K562 (cell line): ENCODE data around the gene LASP1. TPM values are rescaled to one million over a fixed set of nuclear protein-coding genes. Genes with fewer than 3 reads are reported as not detected.

Source experiments
- BHLHE40 ChIP-seq: IDR thresholded peaks from 2 replicates; pipeline ENCODE4 v1.6.1; 2011; ENCODE audit warnings: low read length, improper control_type of control experiment
- CBX3 ChIP-seq, 2 experiments: IDR thresholded peaks; 1 replicate in 1 of 2; 2 replicates in 1 of 2; pipeline ENCODE4 v1.6.1; 2012; ENCODE audit warnings: inconsistent platforms in 2 of 2, low read length in 2 of 2, borderline replicate concordance in 1 of 2, control low read depth in 1 of 2
- E2F4 ChIP-seq: sonication (generic); formaldehyde crosslinking; IDR thresholded peaks from 2 replicates; pipeline ENCODE4 v1.8.0; 2022; ENCODE audit warnings: mild to moderate bottlenecking, low read depth, missing genetic modification reagents
- GABPB1 ChIP-seq: sonication (generic); formaldehyde crosslinking; IDR thresholded peaks from 2 replicates; pipeline ENCODE4 v1.8.0; 2022; ENCODE audit warnings: mild to moderate bottlenecking, missing genetic modification reagents
- HDAC3 ChIP-seq: fragments of 450-650 bp; IDR thresholded peaks from 2 replicates; pipeline ENCODE4 v1.6.1; 2018; ENCODE audit warnings: borderline replicate concordance, mild to moderate bottlenecking, moderate library complexity; ENCODE audit not compliant: partially characterized antibody
- KLF10 ChIP-seq: fragments of 250-450 bp; sonication (Bioruptor Pico); IDR thresholded peaks from 2 replicates; pipeline ENCODE4 v1.6.1; 2021; ENCODE audit warnings: matching md5 sums
- MTA3 ChIP-seq: fragments of 450-650 bp; formaldehyde crosslinking; IDR thresholded peaks from 2 replicates; pipeline ENCODE4 v1.6.1; 2017; ENCODE audit warnings: mild to moderate bottlenecking, borderline replicate concordance
- NEUROD1 ChIP-seq: fragments of 150-350 bp; IDR thresholded peaks from 2 replicates; pipeline ENCODE4 v1.6.1; 2014; ENCODE audit warnings: borderline replicate concordance, low read length, low read depth; ENCODE audit not compliant: partially characterized antibody
- SMARCE1 ChIP-seq: fragments of 450-650 bp; IDR thresholded peaks from 2 replicates; pipeline ENCODE4 v1.7.1; 2016; ENCODE audit warnings: mild to moderate bottlenecking
- TAL1 ChIP-seq: fragments of 450-650 bp; IDR thresholded peaks from 2 replicates; pipeline ENCODE4 v1.6.1; 2016; ENCODE audit warnings: mild to moderate bottlenecking
- XRCC4 ChIP-seq: IDR thresholded peaks from one replicate; pipeline ENCODE4 v1.6.1; 2011; ENCODE audit not compliant: insufficient read depth, insufficient read length; ENCODE audit errors: extremely low read depth
- YBX1 ChIP-seq: fragments of 450-650 bp; IDR thresholded peaks from 2 replicates; pipeline ENCODE4 v1.7.1; 2016; ENCODE audit warnings: mild to moderate bottlenecking
- ZBTB17 ChIP-seq: fragments of 450-650 bp; formaldehyde crosslinking; IDR thresholded peaks from 2 replicates; pipeline ENCODE4 v1.4.0; 2020; ENCODE audit warnings: mild to moderate bottlenecking
- ZNF175 ChIP-seq: fragments of 200-800 bp; sonication (Bioruptor generic); IDR thresholded peaks from 2 replicates; pipeline ENCODE4 v1.6.1; 2016; ENCODE audit warnings: low read depth, mild to moderate bottlenecking, missing genetic modification characterization, missing compliant biosample characterization
- ZNF668 ChIP-seq: fragments of 250-450 bp; sonication (Bioruptor Pico); IDR thresholded peaks from 2 replicates; pipeline ENCODE4 v1.8.0; 2022; ENCODE audit warnings: mild to moderate bottlenecking, inconsistent platforms
- ZNF699 ChIP-seq: fragments of 250-450 bp; sonication (Bioruptor Pico); IDR thresholded peaks from 2 replicates; pipeline ENCODE4 v1.8.0; 2021; ENCODE audit warnings: mild to moderate bottlenecking, moderate library complexity; ENCODE audit not compliant: insufficient replicate concordance
- polyA plus RNA-seq, 8 experiments: library from polyadenylated mRNA; depleted of rRNA in 4 of 8; stranded (reverse) in 5 of 8; unstranded in 3 of 8; fragments of >200 nt; fragmentation: Nextera tagmentation in 2 of 8; fragmentation: Illumina TruSeq in 1 of 8; extraction: Ambion mirVana in 2 of 8; extraction: Trizol in 1 of 8; gene quantifications; 2 replicates each; pipeline versions ENCODE4 v1.2.1 to v1.2.3, GENCODE V29; 2011 to 2014; ENCODE audit warnings: inconsistent platforms in 1 of 8, missing spikeins in 1 of 8
- total RNA-seq, 7 experiments: library from RNA; depleted of rRNA in 6 of 7; stranded (reverse); fragments of >200 nt in 6 of 7; fragmentation: Illumina TruSeq in 2 of 7; extraction: Trizol in 2 of 7; gene quantifications; 2 replicates each; pipeline versions ENCODE4 v1.2.1 to v1.2.3, GENCODE V29; 2011 to 2021; ENCODE audit warnings: low replicate concordance in 1 of 7
- TF ChIP-seq, protein P1 (sequence below), 2 experiments: IDR thresholded peaks in 1 of 2; conservative IDR thresholded peaks in 1 of 2; 2 replicates each; pipeline ENCODE4 v1.6.1; 2016; ENCODE audit warnings: low read depth in 2 of 2, mild to moderate bottlenecking in 1 of 2, missing compliant biosample characterization in 1 of 2, missing genetic modification characterization in 1 of 2, moderate library complexity in 1 of 2
- TF ChIP-seq, protein P2 (sequence below): sonication (generic); formaldehyde crosslinking; IDR thresholded peaks from 2 replicates; pipeline ENCODE4 v1.8.0; 2022; ENCODE audit warnings: missing genetic modification reagents, mild to moderate bottlenecking, borderline replicate concordance

LASP1 gene
- total and polyA plus RNA-seq, 9 of the 15 experiments (the other 6 are each of a cell fraction or from before 2014, with no cell fraction given) = 23.0 to 125 (median 55.3) TPM

- TF ChIP-seq ZNF668 (no peak), YBX1 (no peak), SMARCE1 (peak; percentile 76), KLF10 (no peak), GABPB1 (CRISPR knock-in tag) (no peak), TAL1 (0 out of 2 replicates have a peak, but pooled peaks have one; percentile 8), E2F4 (CRISPR knock-in tag) (no peak), BHLHE40 (no peak), XRCC4 (no peak), ZBTB17 (CRISPR knock-in tag) (no peak), NEUROD1 (peak; percentile 39), CBX3 (IDR thresholded peaks at IDR 0.05; ENCODE audit: borderline replicate concordance in 1 of 2, low read length in 2 of 2) (no peak), ZNF699 (no peak), HDAC3 (no peak), MTA3 (peak; percentile 38; the same call in 1 of the 2 replicates), ZNF175 (no peak)
- TF ChIP-seq, protein P1, sequence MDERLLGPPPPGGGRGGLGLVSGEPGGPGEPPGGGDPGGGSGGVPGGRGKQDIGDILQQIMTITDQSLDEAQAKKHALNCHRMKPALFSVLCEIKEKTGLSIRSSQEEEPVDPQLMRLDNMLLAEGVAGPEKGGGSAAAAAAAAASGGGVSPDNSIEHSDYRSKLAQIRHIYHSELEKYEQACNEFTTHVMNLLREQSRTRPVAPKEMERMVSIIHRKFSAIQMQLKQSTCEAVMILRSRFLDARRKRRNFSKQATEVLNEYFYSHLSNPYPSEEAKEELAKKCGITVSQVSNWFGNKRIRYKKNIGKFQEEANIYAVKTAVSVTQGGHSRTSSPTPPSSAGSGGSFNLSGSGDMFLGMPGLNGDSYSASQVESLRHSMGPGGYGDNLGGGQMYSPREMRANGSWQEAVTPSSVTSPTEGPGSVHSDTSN (CRISPR knock-in tag; IDR thresholded peaks at IDR 0.05; ENCODE audit: low read depth) = no peak
- TF ChIP-seq, protein P1 (tag; conservative IDR thresholded peaks at IDR 0.05; ENCODE audit: low read depth) = no peak
- TF ChIP-seq, protein P2, sequence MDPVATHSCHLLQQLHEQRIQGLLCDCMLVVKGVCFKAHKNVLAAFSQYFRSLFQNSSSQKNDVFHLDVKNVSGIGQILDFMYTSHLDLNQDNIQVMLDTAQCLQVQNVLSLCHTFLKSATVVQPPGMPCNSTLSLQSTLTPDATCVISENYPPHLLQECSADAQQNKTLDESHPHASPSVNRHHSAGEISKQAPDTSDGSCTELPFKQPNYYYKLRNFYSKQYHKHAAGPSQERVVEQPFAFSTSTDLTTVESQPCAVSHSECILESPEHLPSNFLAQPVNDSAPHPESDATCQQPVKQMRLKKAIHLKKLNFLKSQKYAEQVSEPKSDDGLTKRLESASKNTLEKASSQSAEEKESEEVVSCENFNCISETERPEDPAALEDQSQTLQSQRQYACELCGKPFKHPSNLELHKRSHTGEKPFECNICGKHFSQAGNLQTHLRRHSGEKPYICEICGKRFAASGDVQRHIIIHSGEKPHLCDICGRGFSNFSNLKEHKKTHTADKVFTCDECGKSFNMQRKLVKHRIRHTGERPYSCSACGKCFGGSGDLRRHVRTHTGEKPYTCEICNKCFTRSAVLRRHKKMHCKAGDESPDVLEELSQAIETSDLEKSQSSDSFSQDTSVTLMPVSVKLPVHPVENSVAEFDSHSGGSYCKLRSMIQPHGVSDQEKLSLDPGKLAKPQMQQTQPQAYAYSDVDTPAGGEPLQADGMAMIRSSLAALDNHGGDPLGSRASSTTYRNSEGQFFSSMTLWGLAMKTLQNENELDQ = no peak
Observed at GRCh38 chr17:38900978-38901656, 31.3 kb downstream of the LASP1 start (continued).
